Stimulated activated CD4-positive, alpha-beta T cell treated with anti-CD3 and anti-CD28 coated beads, Interleukin-2, amount 100 ng/mL, for 4 hours (primary cell): ENCODE results near the gene H6PD.

Source experiments
- DNase-seq: peaks from one replicate; pipeline ENCODE4 v3.0.0-alpha.2; 2020; ENCODE audit warnings: low read depth

The H6PD gene

GRCh38 chr1:9260059-9260766, 25.6 kb downstream of the H6PD start:
- no peak for DNase-seq

- DNase-seq = no peak
These were observed 26.9 kb downstream of the H6PD start for GRCh38 chr1:9261496-9261895.

DNA sequence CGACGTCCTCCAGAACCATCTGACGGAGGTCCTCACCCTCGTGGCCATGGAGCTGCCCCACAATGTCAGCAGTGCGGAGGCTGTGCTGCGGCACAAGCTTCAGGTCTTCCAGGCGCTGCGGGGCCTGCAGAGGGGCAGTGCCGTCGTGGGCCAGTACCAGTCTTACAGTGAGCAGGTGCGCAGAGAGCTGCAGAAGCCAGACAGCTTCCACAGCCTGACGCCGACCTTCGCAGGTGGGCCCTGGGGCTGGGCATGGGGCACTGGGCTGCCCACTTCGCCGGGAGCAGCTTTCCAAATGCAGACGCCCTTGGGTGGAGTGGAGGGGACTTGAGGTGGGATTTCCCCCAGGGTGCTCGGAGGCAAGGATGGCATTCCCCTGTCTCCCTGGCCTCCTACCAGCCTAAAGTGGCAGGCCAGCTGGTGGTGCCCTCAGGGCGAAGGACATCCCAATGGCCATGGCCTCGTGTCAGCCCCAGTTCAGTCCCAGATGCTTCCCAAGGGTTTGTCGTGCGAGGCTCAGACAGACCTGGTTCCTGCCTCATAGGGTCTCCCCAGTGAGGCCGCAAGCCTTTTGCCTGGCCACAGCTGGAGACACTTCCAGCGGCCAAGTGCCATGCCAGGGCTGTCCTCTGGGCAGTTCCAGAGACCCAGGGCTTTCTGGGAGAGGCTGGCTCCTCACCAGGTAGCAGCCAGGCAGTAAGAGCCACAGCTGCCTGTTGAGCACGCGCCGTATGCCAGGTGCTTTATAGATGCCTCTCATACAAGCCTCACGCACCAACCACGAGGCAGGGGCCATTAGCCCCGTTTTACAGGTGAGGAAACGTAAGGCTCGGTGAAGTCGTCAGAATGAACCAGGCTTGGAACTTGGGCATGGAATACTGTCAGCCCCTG, 27.8 kb downstream of the H6PD start:
- DNase-seq = no peak

GRCh38 chr1:9263276-9263855, 28.8 kb downstream of the H6PD start:
- no peak for DNase-seq

DNA sequence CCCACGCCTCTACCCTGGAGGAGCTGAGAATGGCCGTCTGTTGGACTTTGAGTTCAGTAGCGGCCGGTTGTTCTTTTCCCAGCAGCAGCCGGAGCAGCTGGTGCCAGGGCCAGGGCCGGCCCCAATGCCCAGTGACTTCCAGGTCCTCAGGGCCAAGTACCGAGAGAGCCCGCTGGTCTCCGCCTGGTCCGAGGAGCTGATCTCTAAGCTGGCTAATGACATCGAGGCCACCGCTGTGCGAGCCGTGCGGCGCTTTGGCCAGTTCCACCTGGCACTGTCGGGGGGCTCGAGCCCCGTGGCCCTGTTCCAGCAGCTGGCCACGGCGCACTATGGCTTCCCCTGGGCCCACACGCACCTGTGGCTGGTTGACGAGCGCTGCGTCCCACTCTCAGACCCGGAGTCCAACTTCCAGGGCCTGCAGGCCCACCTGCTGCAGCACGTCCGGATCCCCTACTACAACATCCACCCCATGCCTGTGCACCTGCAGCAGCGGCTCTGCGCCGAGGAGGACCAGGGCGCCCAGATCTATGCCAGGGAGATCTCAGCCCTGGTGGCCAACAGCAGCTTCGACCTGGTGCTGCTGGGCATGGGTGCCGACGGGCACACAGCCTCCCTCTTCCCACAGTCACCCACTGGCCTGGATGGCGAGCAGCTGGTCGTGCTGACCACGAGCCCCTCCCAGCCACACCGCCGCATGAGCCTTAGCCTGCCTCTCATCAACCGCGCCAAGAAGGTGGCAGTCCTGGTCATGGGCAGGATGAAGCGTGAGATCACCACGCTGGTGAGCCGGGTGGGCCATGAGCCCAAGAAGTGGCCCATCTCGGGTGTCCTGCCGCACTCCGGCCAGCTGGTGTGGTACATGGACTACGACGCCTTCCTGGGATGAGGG, 29.7 kb downstream of the H6PD start:
- DNase-seq = no peak

DNA sequence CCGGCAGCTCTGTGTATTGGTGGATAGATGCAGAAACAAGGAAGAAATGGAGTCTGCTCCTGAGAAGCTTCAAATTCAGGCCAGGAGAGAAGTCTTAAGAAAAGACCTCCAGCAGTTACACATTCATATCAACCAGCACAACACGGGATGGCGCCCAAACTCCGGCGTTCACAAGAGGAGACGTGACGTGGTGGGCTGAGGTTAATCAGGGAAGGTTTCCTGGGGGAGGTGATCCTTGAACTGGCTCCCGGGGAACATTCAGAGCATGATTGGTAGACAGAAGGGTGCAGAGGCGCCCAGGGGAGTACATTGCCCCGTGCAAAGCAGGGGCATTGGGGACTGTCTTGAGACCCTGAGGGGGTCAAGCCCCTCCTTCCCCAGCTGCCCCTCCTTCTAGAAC, 30.5 kb downstream of the H6PD start:
- DNase-seq = no peak

GRCh38 chr1:9265968-9266367, 31.4 kb downstream of the H6PD start:
- no peak for DNase-seq

DNA sequence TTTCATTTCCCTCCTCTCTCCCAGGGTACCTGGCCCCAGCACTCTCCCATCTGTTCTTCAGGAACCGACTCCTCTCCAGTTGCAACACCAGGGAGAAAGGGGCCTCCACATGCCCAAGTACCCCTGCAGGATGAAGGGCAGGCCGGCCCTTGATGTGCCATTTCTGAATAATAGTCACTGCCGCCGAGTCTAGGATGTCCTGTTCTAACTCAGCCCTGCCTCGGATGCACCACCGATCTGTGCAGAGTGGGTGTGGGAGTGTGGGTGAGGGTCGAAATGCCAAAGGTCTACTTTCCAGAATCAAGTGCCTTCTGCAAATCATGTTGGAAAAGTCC, 32.7 kb downstream of the H6PD start:
- DNase-seq = no peak

- DNase-seq = no peak
These were observed 33.4 kb downstream of the H6PD start for GRCh38 chr1:9267827-9268581.

DNA sequence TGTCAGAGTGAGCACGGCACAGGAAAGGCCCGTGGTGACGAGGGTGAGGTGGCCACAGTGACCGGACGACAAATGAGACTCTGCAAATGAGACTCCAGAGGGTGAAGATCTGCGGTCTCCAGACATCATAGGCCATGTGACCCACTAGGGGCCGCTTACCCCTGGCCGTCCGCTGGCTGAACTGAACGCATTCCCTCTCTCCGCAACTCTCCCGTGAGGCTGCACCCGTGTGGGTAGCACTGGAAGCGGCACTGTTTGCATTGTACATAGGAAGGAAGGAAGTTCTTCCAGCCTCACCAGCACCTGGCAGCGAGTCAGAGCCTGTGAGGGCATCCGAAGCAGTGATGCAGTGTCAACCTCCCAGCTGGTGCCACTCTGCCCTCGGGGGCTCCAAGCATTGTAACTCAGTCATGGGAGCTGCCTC, 34.5 kb downstream of the H6PD start:
- no peak for DNase-seq

DNA sequence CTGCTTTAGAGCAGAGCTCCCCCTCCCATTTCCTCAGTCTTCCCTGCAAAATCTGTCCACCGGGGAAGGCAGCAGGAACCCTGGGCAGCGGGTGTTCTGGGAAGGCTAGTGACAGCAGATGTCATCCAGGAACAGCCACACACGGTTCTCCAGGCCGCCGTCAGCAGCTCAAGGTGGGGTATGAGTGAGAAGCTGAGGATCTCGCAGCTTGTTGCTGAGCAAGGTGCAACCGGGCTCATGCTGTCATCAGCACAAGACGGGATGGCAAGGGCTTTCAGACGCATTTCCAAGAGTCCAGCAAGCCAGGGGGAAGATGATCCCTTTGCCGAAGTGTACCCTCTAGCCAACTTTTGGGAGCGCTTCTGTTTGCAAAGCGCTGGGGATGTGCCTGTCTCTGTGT, 35.1 kb downstream of the H6PD start:
- no peak for DNase-seq

DNA sequence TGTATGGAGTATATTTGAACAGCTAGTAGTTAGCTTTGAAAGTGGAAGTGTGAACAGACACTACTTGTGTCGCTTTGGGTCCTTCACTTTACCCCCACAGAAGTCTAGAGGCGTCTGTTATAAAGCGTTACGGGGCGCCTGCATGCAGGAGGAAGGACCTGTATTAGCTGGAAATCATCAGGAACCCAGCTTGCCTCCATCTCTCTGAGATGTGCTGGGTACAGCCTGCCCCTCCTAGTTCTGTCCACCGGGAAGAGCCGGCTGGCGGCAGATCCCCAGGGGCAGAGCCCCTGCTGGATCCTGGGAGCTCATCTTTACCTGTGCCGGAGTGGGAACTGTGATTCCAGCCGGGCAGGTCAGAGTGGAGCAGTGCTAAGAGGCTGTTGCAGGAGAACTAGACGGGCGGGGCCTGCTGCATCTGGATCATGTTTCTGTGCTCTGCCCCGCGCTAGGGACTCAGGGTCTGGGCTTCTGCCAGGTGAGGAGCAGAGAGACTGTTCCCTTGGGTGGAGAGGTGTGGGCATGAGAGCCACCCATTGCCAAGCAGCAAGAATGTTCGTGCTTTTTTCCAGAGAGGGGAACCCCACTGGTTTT, 35.8 kb downstream of the H6PD start:
- DNase-seq = no peak

DNA sequence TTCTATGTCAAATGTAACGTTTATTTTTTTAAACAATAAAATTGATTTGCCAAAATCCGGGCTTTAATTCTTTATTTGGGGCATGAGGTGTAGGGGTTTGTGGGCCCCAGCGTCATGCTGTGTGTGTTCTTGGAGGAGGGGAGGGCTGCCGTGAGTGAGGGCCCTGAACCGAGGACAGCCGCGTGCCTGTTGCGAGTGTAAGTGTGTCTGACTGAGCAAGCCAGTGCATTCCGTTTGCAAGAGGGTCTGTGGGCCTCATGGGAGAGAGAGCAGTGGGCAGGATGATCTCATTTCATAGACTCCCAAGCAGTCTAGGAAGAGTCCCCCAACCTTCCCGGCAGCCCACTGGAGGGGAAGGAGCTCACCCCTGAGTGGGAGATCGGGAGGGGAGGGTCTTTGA, 36.7 kb downstream of the H6PD start:
- no peak for DNase-seq

- no peak for DNase-seq
These were observed 37.5 kb downstream of the H6PD start for GRCh38 chr1:9271861-9272595.

- no peak for DNase-seq
These were observed 38.6 kb downstream of the H6PD start for GRCh38 chr1:9273177-9273576.

GRCh38 chr1:9275161-9275560, 40.6 kb downstream of the H6PD start:
- DNase-seq = no peak

DNA sequence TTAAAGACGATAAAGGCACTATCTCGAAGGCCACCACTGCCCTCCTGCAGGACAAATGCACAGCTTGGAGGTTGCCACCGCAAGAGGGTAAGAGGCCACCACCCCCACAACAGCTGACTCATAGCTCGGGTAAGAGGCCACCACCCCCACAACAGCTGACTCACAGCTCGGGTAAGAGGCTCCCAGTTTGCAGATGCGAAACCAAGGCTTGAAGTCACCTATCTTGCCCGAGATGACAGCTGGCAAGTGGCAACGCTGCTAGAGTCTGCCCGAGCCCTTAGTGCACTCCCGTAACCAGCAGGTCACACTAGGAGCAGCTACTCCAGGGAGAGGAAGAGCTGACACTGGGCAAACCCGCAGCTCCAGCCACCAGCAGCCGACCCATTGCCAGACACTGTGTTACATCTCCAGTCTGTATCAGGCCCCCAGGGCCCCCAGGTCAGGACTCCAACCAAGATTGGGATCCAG, 41.0 kb downstream of the H6PD start:
- DNase-seq = peak; percentile 76

- DNase-seq = no peak
These were observed 43.5 kb downstream of the H6PD start for GRCh38 chr1:9278116-9278515.

- DNase-seq = no peak
These were observed 44.1 kb downstream of the H6PD start for GRCh38 chr1:9278585-9279153.
